Neutrophil (primary cell): ENCODE measurements around the gene PLTP.

Experiments
- H3K27ac ChIP-seq: fragments of 200-600 bp; sonication (generic); 2 replicates; pipeline ENCODE4 v1.5.1; 2016; ENCODE audit warnings: mild to moderate bottlenecking, moderate library complexity
- H3K27me3 ChIP-seq: fragments of 200-600 bp; sonication (generic); 2 replicates; pipeline ENCODE4 v1.6.0; 2016; ENCODE audit warnings: mild to moderate bottlenecking
- H3K36me3 ChIP-seq: fragments of 200-600 bp; sonication (generic); 2 replicates; pipeline ENCODE4 v1.5.1; 2017
- H3K4me1 ChIP-seq, 2 experiments: fragments of 200-600 bp in 1 of 2; sonication (generic) in 1 of 2; 1 replicate in 1 of 2; 2 replicates in 1 of 2; pipeline versions ENCODE4 v1.5.1 to v1.6.1; 2013 to 2016; ENCODE audit warnings: low read depth in 1 of 2, low read length in 1 of 2, mild to moderate bottlenecking in 1 of 2, moderate library complexity in 1 of 2; ENCODE audit not compliant: control insufficient read depth in 1 of 2, insufficient read depth in 1 of 2
- H3K4me3 ChIP-seq, 2 experiments: fragments of 200-600 bp in 1 of 2; sonication (generic) in 1 of 2; 1 replicate in 1 of 2; 2 replicates in 1 of 2; pipeline ENCODE4 v1.5.1; 2013 to 2016; ENCODE audit warnings: low read depth in 1 of 2, low read length in 1 of 2, mild to moderate bottlenecking in 1 of 2, moderate library complexity in 1 of 2
- H3K9me3 ChIP-seq: fragments of 200-600 bp; sonication (generic); 2 replicates; pipeline ENCODE4 v1.5.1; 2016
- TF ChIP-seq, protein P1 (sequence below): fragments of 200-600 bp; sonication (generic); IDR thresholded peaks from 2 replicates; pipeline ENCODE4 v1.5.1; 2016; ENCODE audit warnings: antibody characterized with exemption

Gene PLTP

DNA sequence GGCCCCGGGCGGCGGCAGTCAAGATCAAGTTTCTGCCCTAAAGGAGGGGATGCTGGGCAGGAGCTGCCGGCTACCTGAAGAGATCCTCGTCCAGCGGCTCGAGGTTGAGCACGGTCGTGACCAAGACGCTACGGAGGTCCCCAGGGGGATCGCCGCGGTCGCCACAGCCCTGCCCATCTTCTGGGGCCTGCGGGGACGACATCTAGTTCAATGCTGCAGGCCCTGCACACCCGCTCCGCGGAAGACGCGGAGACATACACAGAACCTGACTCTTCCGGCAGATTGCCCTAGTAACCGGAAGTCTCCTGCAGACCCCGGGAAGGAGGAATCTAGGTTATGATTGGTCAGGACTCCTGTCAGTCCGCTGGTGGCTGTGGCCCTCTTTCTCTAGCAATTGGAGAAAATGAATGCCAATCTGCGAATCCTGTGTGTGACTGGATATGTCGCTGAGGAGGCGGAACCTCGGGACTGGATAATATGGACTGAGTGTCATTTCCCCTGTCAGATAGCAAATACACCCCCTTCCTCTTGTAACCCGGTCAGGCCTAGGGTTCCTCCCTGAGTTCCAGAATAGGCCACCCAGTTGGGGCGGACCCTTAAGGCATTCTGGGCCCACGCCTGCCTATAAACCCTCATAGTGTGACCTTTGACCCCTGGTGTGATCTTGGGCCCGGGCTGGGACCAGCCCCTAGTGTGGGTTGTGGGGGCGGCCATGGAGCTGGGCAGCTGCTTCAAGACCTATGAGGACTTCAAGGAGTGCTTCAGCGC, 54.7 kb downstream of the PLTP start, which contains the start of the genes ACOT8 and ZSWIM3:
TSS of gene ACOT8 (minus strand) at position 279 of the 768 bp plus-strand sequence. CDS start at position 202, 77 bp downstream.
TSS of gene ZSWIM3 (plus strand) at position 501 of the 768 bp plus-strand sequence. CDS start at position 713, 212 bp downstream.
- TF ChIP-seq, protein P1, sequence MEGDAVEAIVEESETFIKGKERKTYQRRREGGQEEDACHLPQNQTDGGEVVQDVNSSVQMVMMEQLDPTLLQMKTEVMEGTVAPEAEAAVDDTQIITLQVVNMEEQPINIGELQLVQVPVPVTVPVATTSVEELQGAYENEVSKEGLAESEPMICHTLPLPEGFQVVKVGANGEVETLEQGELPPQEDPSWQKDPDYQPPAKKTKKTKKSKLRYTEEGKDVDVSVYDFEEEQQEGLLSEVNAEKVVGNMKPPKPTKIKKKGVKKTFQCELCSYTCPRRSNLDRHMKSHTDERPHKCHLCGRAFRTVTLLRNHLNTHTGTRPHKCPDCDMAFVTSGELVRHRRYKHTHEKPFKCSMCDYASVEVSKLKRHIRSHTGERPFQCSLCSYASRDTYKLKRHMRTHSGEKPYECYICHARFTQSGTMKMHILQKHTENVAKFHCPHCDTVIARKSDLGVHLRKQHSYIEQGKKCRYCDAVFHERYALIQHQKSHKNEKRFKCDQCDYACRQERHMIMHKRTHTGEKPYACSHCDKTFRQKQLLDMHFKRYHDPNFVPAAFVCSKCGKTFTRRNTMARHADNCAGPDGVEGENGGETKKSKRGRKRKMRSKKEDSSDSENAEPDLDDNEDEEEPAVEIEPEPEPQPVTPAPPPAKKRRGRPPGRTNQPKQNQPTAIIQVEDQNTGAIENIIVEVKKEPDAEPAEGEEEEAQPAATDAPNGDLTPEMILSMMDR = peak; percentile 4
- peaks cover 22 to 23% of the 10 kb centered on the region in 2 experiments for H3K4me1 ChIP-seq
- H3K27me3 ChIP-seq = no peaks in the 10 kb centered on the region
- H3K9me3 ChIP-seq = no peaks in the 10 kb centered on the region
- H3K27ac ChIP-seq = peak within 1 kb of the TSS; percentile 83
- peak within 1 kb of the TSS; percentile 81 to 90 for H3K4me3 ChIP-seq
- H3K36me3 ChIP-seq = peaks cover 28% of the 10 kb centered on the region

DNA sequence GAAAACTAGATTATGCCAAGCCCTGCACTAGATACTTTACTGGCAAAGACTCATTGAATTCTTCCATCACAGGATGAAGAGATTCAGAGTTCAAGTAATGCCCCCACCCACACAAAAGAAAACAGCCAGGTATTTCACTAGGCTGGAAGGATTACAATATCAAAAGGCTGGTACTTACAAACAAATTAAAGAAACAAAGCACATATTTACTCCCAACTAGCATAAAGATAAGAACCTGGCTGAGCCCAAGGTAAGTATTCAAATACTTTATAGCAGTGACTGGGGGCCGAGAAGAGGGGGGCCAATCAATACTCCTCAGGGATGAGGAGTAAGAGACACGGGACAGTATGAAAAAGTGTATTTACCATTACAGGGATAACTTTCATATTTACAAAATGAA, 58.5 kb downstream of the PLTP start:
- peaks cover 22 to 23% of the 10 kb centered on the region in 2 experiments for H3K4me1 ChIP-seq
- no peaks in the 10 kb centered on the region for H3K9me3 ChIP-seq
- TF ChIP-seq, protein P1 = no peak
- no peaks in the 10 kb centered on the region for H3K27me3 ChIP-seq
- H3K36me3 ChIP-seq = peaks cover 66% of the 10 kb centered on the region
- H3K27ac ChIP-seq = no peak overlapping the region
- no peak overlapping the region for H3K4me3 ChIP-seq

DNA sequence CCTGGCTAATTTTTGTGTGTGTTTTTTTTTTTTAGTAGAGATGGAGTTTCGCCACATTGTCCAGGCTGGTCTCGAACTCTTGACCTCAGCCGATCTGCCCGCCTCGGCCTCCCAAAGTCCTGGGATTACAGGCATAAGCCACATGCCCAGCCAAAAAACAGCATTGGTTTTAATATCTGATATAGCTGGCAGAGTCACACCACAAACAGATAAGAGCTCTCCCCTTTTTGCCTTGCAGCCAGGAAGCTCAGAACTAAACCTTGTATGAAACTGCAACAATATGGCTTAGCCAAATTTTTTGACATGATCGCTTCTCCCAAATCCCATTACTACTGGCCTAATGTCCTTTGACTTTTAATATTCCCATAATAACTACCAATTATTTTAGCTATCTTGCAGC, 59.6 kb downstream of the PLTP start:
- TF ChIP-seq, protein P1 = no peak
- H3K36me3 ChIP-seq = peaks cover 77% of the 10 kb centered on the region
- no peaks in the 10 kb centered on the region for H3K9me3 ChIP-seq

DNA sequence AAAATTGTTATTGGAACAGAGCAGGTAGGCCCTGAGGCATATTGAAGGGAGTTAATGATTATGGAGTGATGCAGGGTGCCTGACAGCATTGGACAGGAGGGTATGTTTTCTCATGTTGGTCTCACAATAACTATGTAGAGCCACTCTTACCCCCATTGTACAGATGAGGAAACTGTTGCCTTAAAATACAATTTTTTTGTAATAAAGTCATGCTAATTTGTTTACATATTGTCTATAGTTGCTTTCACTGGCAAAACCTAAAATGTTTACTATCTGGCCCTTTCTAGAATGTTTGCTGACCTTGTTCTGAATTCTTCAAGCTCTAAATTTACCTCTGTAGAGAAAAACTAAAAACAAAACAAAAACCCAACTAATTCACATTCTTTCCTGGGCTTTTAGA, 60.5 kb downstream of the PLTP start:
- H3K27ac ChIP-seq = no peak overlapping the region
- no peaks in the 10 kb centered on the region for H3K9me3 ChIP-seq
- no peak overlapping the region for H3K4me3 ChIP-seq
- H3K27me3 ChIP-seq = no peaks in the 10 kb centered on the region
- H3K4me1 ChIP-seq = peaks cover 8% of the 10 kb centered on the region in 2 experiments
- peaks cover 85% of the 10 kb centered on the region for H3K36me3 ChIP-seq
- TF ChIP-seq, protein P1 = no peak

More for the DNA sequence above, 59.6 kb downstream of the PLTP start:
- Histone ChIP-seq H3K4me3 (no peak overlapping the region), H3K27me3 (no peaks in the 10 kb centered on the region), H3K27ac (no peak overlapping the region), H3K4me1 (peaks cover 12 to 14% of the 10 kb centered on the region in 2 experiments)

DNA sequence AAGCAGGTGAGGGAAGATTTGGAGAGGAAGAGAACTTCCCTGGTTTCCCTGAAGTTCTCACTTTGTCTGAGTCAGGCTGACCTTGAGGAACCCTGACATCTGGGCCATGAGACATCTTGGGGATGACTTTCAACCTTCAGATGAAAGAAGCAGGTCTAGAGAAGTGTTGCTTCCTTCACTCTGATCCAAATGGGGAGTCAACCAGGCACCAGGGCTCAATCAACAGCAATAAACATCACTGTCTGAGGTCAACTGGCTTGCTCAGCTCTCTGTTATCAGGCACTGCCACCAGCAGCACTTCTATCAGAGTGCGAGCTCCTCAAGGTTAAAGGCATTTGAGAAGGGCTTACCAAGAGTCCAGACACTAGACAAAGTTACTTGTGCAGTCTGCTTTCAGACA, 61.0 kb downstream of the PLTP start:
- Histone ChIP-seq H3K4me3 (no peak overlapping the region), H3K4me1 (peaks cover 2 to 3% of the 10 kb centered on the region in 2 experiments), H3K27me3 (no peaks in the 10 kb centered on the region), H3K36me3 (peaks cover 91% of the 10 kb centered on the region), H3K9me3 (no peaks in the 10 kb centered on the region), H3K27ac (no peak overlapping the region)
- TF ChIP-seq, protein P1 = no peak
